Endodermal cell (in vitro differentiated cells): ENCODE results near the gene SYCP3. TPM values are rescaled to one million over a fixed set of nuclear protein-coding genes. Genes with fewer than 3 reads are reported as not detected.

Experiments used
- DNase-seq: peaks from one replicate; pipeline ENCODE4 v3.0.0-alpha.2; 2017
- H3K27ac ChIP-seq: 2 replicates; pipeline ENCODE4 v1.5.1; 2013; ENCODE audit warnings: mild to moderate bottlenecking, low read depth, low read length, moderate library complexity
- H3K27me3 ChIP-seq: 2 replicates; pipeline ENCODE4 v1.6.1; 2013; ENCODE audit warnings: mild to moderate bottlenecking, low read length, moderate library complexity; ENCODE audit not compliant: insufficient read depth, control insufficient read depth, poor library complexity, severe bottlenecking
- H3K36me3 ChIP-seq: 2 replicates; pipeline ENCODE4 v1.7.0; 2013; ENCODE audit warnings: mild to moderate bottlenecking, low read length, moderate library complexity; ENCODE audit not compliant: control insufficient read depth, insufficient read depth
- H3K4me1 ChIP-seq: one replicate; pipeline ENCODE4 v1.7.0; 2013; ENCODE audit warnings: low read length; ENCODE audit not compliant: control insufficient read depth, insufficient read depth
- H3K4me3 ChIP-seq: 2 replicates; pipeline ENCODE4 v1.5.1; 2013; ENCODE audit warnings: mild to moderate bottlenecking, low read length, moderate library complexity
- H3K9ac ChIP-seq: 2 replicates; pipeline ENCODE4 v1.6.1; 2013; ENCODE audit warnings: mild to moderate bottlenecking, low read length, moderate library complexity; ENCODE audit not compliant: poor library complexity, severe bottlenecking; ENCODE audit errors: extremely low read depth
- H3K9me3 ChIP-seq: 2 replicates; pipeline ENCODE4 v1.6.1; 2013; ENCODE audit warnings: mild to moderate bottlenecking, low read length, moderate library complexity; ENCODE audit not compliant: control insufficient read depth
- H3K27ac Mint-ChIP-seq: 2 replicates; pipeline ENCODE4 v1.8.0; 2020; ENCODE audit warnings: mixed read lengths
- H3K27me3 Mint-ChIP-seq: 2 replicates; pipeline ENCODE4 v1.8.0; 2021; ENCODE audit warnings: mild to moderate bottlenecking, mixed read lengths; ENCODE audit not compliant: insufficient read depth
- H3K36me3 Mint-ChIP-seq: 2 replicates; pipeline ENCODE4 v1.8.0; 2020; ENCODE audit warnings: low read depth, mixed read lengths
- H3K4me1 Mint-ChIP-seq: 2 replicates; pipeline ENCODE4 v1.8.0; 2020; ENCODE audit warnings: mixed read lengths
- H3K4me3 Mint-ChIP-seq: 2 replicates; pipeline ENCODE4 v1.8.0; 2020; ENCODE audit warnings: mild to moderate bottlenecking, moderate library complexity, mixed read lengths
- H3K9me3 Mint-ChIP-seq: 2 replicates; pipeline ENCODE4 v1.8.0; 2020; ENCODE audit warnings: mild to moderate bottlenecking, mixed read lengths
- WGBS, 2 experiments: methylation state at CpG; one replicate each; pipeline versions ENCODE4 v1.1.5 to v1.1.7; 2013; ENCODE audit warnings: missing lambda C conversion rate in 2 of 2, mixed read lengths in 1 of 2; ENCODE audit not compliant: insufficient coverage in 1 of 2, insufficient read length in 1 of 2; 5-methylcytosine and 5-hydroxymethylcytosine counted together
- total RNA-seq, 2 donors: library from RNA; stranded (reverse); fragmentation: NEBNext Ultra II Directional in 1 of 2; extraction: Animal tissue kit (Norgen Biotek cat#: 25700) in 1 of 2; gene quantifications; 2 replicates in 1 of 2; 3 replicates in 1 of 2; pipeline ENCODE4 v1.2.1, GENCODE V29; 2021
- TF ChIP-seq, protein P1 (sequence below): fragments of 200-600 bp; sonication (generic); conservative IDR thresholded peaks from 2 replicates; pipeline ENCODE4 v1.5.0; 2021; ENCODE audit warnings: antibody characterized with exemption, mild to moderate bottlenecking

Gene SYCP3
- total RNA-seq, 2 donors from 2014 or later, result not detected

DNA sequence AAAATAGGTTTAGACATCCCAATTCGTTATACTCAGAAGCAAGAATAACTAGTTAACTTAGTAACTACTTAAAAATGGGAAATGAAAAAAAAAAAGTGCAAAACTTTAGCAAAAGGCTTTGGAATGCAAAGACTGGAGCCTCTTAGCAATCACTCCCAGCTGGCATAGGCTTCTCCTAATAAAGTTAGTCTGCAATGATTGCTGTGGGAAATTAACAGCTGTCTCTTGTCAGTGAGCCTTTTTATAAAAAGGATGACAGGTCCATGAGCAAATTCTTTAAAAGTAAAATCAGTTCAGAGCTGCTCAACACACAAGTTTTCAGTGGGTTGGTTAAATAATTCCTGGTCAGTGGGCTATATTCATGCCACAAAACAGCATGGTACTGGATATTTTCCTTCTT lies 7.4 kb upstream of the SYCP3 start:
- Histone ChIP-seq H3K27me3 (no peaks in the 10 kb centered on the region), H3K9ac (no peak overlapping the region), H3K36me3 (peaks cover 24% of the 10 kb centered on the region), H3K4me3 (no peak overlapping the region), H3K9me3 (no peaks in the 10 kb centered on the region), H3K4me1 (no peaks in the 10 kb centered on the region), H3K27ac (no peak overlapping the region)
- no CpG with 5 or more reads among the region's 1 CpG for WGBS, 2 experiments
- no peaks in the 10 kb centered on the region for H3K9me3 Mint-ChIP-seq
- no peaks in the 10 kb centered on the region for H3K4me1 Mint-ChIP-seq
- DNase-seq, result no peak
- no peaks in the 10 kb centered on the region for H3K27me3 Mint-ChIP-seq
- TF ChIP-seq, protein P1, sequence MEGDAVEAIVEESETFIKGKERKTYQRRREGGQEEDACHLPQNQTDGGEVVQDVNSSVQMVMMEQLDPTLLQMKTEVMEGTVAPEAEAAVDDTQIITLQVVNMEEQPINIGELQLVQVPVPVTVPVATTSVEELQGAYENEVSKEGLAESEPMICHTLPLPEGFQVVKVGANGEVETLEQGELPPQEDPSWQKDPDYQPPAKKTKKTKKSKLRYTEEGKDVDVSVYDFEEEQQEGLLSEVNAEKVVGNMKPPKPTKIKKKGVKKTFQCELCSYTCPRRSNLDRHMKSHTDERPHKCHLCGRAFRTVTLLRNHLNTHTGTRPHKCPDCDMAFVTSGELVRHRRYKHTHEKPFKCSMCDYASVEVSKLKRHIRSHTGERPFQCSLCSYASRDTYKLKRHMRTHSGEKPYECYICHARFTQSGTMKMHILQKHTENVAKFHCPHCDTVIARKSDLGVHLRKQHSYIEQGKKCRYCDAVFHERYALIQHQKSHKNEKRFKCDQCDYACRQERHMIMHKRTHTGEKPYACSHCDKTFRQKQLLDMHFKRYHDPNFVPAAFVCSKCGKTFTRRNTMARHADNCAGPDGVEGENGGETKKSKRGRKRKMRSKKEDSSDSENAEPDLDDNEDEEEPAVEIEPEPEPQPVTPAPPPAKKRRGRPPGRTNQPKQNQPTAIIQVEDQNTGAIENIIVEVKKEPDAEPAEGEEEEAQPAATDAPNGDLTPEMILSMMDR, result no peak
- H3K27ac Mint-ChIP-seq, result no peak overlapping the region
- no peak overlapping the region for H3K4me3 Mint-ChIP-seq
- H3K36me3 Mint-ChIP-seq, result peaks cover 5% of the 10 kb centered on the region

DNA sequence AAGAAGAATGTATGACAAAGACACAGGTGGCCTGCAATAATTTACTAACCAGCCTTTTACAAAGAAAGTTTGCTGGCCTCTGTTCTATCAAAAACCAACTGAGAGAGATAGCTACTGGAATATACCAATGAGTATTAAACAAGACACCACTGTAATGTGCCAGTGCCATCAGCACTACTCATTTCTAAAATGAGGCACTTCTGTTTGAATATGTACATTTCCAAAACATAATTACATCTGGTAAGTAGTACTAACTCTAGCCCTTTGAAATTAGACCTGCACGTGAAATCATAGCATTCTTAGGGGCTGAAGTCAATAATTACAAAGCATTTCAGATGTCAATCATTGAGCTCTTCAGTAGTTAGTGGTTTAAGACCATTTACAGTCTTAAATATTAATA lies 6.9 kb upstream of the SYCP3 start:
- H3K36me3 Mint-ChIP-seq, result peaks cover 5% of the 10 kb centered on the region
- peaks cover 20% of the 10 kb centered on the region for H3K36me3 ChIP-seq
- H3K4me3 Mint-ChIP-seq, result no peak overlapping the region
- H3K27ac ChIP-seq, result no peak overlapping the region
- no peak for DNase-seq
- H3K9me3 Mint-ChIP-seq, result no peaks in the 10 kb centered on the region
- H3K9me3 ChIP-seq, result no peaks in the 10 kb centered on the region
- no peak overlapping the region for H3K9ac ChIP-seq
- 100% methylated on average over 1 of the region's 1 CpG for WGBS, 2 experiments
- TF ChIP-seq, protein P1, result no peak
- H3K27me3 Mint-ChIP-seq, result no peaks in the 10 kb centered on the region
- no peaks in the 10 kb centered on the region for H3K4me1 ChIP-seq
- H3K27me3 ChIP-seq, result no peaks in the 10 kb centered on the region
- H3K4me3 ChIP-seq, result no peak overlapping the region
- no peaks in the 10 kb centered on the region for H3K4me1 Mint-ChIP-seq
- H3K27ac Mint-ChIP-seq, result no peak overlapping the region

DNA sequence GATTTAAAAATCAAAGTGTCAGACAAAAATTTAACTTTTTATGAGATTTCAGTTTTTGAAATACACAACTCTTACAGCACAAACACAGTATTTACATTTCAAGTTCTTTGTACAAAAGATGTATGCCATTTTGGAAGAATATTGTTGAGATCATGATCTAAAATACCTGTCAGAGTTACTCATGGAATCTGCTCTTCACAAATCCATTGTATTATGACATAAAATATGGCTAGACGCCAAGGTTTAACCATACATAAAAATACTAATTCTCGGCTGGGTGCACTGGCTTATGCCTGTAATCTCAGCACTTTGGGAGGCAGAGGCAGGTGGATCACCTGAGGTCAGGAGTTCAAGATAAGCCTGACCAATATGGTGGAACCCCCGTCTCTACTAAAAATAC lies 6.2 kb upstream of the SYCP3 start:
- H3K9me3 ChIP-seq, result no peaks in the 10 kb centered on the region
- no peak overlapping the region for H3K4me3 Mint-ChIP-seq
- WGBS, 2 experiments, result 90 to 100% methylated on average over 2 to 3 of the region's 3 CpGs
- no peaks in the 10 kb centered on the region for H3K4me1 ChIP-seq
- no peak overlapping the region for H3K9ac ChIP-seq
- no peak overlapping the region for H3K27ac ChIP-seq
- no peaks in the 10 kb centered on the region for H3K27me3 ChIP-seq
- TF ChIP-seq, protein P1, result no peak
- H3K4me3 ChIP-seq, result no peak overlapping the region
- H3K36me3 Mint-ChIP-seq, result peaks cover 5% of the 10 kb centered on the region
- no peak for DNase-seq
- H3K36me3 ChIP-seq, result peaks cover 19% of the 10 kb centered on the region
- H3K27me3 Mint-ChIP-seq, result no peaks in the 10 kb centered on the region
- H3K27ac Mint-ChIP-seq, result no peak overlapping the region
- H3K9me3 Mint-ChIP-seq, result no peaks in the 10 kb centered on the region
- H3K4me1 Mint-ChIP-seq, result no peaks in the 10 kb centered on the region
